Pulmonary artery endothelial cell (primary cell): ENCODE data around the gene FOS. TPM values are rescaled to one million over a fixed set of nuclear protein-coding genes. Genes with fewer than 3 reads are reported as not detected.
"Not testable (repeated sequence)": the region's sequence is repeated elsewhere in the genome, so short reads cannot be mapped to it uniquely, and the experiment has no call there.

Source experiments
- DNase-seq: peaks from one replicate; pipeline ENCODE4 v3.0.0-alpha.2; 2011; ENCODE audit warnings: low read depth, low spot score
- total RNA-seq: library from RNA; depleted of rRNA; stranded (reverse); fragments of >200 nt; gene quantifications from 2 replicates; pipeline ENCODE4 v1.2.3, GENCODE V29; 2014

The FOS gene
- total RNA-seq, 1 donor from 2014 or later = 3.0 TPM

DNA sequence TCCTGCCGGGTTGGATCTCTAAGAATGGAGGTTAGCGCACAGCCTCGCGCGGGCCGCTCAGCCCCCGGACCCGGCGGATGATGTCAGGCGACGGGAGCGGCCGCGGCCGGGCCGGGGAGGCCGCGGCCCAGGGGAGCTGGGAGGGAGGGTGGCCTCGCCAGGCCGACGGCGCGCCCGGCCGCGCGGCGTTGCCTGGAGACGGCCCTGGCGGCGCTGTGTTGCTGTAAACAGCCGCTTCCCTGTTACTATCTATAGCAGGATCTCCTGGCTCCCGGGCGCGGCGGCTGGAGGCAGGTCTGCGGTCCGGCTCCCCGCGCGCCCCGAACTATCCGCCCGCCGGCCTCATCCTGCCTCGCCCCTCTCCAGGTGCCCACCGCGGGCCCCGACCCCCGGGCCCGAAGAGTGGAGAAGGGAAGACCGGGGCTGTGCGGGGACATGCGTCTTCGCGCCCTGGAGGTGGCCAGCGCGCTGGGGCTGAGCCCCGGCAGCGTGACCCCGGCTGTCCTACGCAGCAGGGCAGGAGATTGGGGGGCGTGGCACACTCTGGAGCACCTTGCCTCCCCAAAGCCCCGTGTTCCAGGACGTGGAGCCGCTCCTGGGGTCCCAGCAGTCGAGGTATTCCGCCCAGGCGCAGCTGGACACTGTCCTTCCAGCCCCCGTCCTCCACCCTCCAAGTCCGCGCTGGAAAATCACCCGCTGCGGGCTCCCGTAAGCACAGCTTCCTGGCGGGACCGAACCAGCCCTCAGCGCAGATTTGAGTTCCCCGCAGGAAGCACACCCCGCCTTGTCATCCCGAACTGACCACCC is 1.4 kb upstream of the FOS start:
- peak; percentile 79 for DNase-seq

DNA sequence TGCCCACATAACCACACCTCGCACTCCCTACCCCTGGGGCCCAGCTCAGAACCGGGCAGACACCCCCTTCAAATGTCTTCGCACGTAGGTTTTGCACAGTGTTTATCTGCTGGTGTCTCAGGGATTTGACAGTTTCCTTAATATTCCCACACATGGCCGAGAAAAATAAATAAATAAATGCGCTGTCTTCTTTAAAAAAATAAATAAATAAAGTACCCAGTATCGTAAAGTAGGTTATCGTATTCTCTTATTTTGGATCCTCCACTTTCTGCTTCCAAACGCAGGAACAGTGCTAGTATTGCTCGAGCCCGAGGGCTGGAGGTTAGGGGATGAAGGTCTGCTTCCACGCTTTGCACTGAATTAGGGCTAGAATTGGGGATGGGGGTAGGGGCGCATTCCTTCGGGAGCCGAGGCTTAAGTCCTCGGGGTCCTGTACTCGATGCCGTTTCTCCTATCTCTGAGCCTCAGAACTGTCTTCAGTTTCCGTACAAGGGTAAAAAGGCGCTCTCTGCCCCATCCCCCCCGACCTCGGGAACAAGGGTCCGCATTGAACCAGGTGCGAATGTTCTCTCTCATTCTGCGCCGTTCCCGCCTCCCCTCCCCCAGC is 710 bp upstream of the FOS start:
- no peak for DNase-seq

DNA sequence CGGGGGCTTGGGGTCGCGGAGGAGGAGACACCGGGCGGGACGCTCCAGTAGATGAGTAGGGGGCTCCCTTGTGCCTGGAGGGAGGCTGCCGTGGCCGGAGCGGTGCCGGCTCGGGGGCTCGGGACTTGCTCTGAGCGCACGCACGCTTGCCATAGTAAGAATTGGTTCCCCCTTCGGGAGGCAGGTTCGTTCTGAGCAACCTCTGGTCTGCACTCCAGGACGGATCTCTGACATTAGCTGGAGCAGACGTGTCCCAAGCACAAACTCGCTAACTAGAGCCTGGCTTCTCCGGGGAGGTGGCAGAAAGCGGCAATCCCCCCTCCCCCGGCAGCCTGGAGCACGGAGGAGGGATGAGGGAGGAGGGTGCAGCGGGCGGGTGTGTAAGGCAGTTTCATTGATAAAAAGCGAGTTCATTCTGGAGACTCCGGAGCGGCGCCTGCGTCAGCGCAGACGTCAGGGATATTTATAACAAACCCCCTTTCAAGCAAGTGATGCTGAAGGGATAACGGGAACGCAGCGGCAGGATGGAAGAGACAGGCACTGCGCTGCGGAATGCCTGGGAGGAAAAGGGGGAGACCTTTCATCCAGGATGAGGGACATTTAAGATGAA is 630 bp downstream of the FOS start:
- no peak for DNase-seq

GRCh38 chr14:75279763-75280290 is 1.2 kb downstream of the FOS start:
- no peak for DNase-seq

DNA sequence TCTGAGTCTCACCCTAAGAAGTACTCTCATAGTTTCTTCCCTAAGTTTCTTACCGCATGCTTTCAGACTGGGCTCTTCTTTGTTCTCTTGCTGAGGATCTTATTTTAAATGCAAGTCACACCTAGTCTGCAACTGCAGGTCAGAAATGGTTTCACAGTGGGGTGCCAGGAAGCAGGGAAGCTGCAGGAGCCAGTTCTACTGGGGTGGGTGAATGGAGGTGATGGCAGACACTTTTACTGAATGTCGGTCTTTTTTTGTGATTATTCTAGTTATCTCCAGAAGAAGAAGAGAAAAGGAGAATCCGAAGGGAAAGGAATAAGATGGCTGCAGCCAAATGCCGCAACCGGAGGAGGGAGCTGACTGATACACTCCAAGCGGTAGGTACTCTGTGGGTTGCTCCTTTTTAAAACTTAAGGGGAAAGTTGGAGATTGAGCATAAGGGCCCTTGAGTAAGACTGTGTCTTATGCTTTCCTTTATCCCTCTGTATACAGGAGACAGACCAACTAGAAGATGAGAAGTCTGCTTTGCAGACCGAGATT is 1.7 kb downstream of the FOS start:
- no peak for DNase-seq

GRCh38 chr14:75280831-75281653 is 2.4 kb downstream of the FOS start:
- DNase-seq = no peak

DNA sequence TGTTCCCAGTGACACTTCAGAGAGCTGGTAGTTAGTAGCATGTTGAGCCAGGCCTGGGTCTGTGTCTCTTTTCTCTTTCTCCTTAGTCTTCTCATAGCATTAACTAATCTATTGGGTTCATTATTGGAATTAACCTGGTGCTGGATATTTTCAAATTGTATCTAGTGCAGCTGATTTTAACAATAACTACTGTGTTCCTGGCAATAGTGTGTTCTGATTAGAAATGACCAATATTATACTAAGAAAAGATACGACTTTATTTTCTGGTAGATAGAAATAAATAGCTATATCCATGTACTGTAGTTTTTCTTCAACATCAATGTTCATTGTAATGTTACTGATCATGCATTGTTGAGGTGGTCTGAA is 3.0 kb downstream of the FOS start:
- no peak for DNase-seq

DNA sequence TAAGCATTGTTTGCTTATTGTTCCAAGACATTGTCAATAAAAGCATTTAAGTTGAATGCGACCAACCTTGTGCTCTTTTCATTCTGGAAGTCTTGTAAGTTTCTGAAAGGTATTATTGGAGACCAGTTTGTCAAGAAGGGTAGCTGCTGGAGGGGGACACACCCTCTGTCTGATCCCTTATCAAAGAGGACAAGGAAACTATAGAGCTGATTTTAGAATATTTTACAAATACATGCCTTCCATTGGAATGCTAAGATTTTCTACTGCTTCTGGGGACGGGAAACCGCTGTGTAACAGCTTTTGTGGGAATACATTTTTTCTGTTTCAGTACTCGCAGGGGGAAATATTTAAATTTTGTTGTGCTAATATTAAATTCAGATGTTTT is 3.5 kb downstream of the FOS start:
- DNase-seq = no peak

DNA sequence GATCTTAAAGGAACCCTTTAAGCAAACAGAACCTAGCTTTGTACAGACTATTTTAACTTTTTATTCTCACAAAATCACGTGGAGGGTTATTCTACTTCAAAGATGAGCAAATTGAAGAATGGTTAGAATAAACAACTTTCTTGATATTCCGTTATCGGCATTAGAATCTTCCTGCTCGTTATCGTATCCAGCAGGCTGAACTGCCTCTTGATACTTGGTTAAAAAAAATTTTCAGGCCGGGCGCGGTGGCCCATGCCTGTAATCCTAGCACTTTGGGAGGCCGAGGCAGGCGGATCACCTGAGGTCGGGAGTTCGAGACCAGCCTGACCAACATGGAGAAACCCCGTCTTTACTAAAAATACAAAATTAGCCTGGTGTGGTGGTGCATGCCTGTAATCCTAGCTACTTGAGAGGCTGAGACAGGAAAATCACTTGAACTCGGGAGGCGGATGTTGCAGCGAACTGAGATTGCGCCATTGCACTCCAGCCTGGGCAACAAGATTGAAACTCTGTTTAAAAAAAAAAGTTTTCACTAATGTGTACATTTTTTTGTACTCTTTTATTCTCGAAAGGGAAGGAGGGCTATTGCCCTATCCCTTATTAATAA is 4.0 kb downstream of the FOS start:
- not testable (repeated sequence) for DNase-seq

DNA sequence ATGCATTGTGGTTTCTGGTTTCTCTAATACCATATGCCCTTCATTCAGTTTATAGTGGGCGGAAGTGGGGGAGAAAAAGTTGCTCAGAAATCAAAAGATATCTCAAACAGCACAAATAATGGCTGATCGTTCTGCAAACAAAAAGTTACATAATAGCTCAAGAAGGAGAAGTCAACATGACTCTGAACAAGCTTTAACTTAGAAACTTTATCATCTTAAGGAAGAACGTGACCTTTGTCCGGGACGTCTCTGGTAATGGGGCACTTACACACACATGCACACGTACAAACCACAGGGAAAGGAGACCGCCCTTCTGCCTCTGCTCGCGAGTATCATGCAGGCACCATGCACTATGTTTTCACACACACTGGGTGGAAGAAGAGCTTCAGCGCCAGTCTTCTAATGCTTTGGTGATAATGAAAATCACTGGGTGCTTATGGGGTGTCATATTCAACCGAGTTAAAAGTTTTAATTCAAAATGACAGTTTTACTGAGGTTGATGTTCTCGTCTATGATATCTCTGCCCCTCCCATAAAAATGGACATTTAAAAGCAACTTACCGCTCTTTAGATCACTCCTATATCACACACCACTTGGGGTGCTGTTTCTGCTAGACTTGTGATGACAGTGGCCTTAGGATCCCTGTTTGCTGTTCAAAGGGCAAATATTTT is 4.7 kb downstream of the FOS start:
- DNase-seq = no peak

GRCh38 chr14:75283833-75284563 is 5.4 kb downstream of the FOS start:
- no peak for DNase-seq

- no peak for DNase-seq
Observed at GRCh38 chr14:75285331-75285730, 6.7 kb downstream of the FOS start.

DNA sequence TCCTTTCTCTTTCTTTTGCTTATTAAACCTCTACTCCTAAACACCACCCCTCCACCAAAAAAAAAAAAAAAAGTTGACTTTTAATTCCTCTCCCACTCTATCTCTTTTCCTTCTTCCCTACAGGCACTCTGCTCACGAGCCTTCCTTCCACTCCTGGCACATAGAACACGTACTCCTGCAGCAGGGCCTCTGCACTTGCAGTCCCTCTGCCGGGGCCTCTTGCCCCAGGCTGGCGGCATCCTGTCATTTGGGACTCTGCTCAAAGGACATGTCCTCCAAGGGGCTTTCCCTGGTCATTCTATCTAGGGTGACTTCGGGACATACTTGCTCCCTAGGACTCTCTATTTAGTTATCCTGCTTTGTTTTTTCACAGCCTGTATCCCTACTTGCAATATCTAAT is 7.7 kb downstream of the FOS start:
- DNase-seq = no peak

DNA sequence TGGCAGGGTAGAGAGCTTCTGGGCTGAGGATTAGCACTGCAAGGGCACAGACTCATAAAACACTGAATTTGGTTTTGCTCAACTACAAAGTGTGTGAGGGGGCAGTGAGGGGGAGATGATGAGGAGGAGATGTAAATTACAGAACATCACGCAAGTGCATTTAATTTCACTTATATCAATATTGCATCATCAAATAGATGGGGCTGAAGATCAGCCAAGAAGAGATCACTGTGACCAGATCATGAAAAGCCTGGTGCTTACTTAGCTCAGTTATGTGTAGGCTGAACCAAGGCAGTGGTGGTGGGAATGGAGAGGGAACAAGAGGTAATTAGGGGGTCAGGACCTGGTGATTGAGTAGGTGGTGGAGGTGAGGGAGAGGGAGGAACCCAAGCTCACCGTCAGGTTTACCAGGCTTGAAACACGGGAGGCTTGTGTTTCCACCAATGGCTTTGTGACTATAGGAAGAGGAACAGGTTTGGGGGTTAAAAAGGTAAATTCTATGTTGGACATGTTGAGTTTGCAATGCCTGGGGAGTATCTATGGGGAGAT is 11.3 kb downstream of the FOS start:
- no peak for DNase-seq

GRCh38 chr14:75290851-75291250 is 12.2 kb downstream of the FOS start:
- DNase-seq = no peak

GRCh38 chr14:75291331-75291730 is 12.7 kb downstream of the FOS start:
- no peak for DNase-seq

- no peak for DNase-seq
Observed at GRCh38 chr14:75292101-75292563, 13.5 kb downstream of the FOS start.

GRCh38 chr14:75292886-75293285 is 14.3 kb downstream of the FOS start:
- no peak for DNase-seq

DNA sequence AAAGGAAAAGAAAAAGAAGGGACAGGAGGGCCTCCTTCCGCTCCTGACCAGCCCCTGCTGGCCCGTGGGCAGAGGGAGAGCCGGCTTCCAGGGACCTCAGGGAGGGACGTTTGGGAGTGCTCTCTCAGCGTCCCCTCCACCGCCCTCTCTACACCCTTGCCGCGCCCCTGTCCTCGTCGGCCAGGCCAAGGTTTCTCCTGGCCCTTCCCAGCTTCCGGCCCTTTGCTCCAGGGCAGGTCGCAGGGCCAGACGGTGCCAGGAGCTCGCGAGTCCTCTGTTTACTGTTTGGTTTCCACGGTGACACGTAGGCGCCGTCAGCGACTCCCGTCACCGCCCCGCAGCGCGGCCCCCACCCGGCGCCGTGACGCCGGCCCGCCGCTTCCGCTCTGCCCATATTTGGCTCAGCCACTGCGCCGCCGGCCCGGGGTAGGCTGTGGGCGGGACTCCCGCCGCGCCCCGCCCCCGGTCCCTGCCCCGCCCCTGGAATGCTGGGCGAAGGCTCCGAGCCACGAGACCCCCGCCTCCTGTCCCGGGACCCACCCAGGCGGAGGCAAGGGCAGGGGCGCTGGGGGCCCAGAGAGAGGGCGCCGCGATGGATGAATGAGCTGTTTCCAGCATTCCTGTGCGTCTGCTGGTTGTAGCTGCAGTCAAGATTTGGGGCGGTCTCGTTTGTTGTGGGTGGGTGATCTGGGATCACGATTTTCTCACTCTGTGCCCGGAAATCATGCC is 15.5 kb downstream of the FOS start:
- peak; percentile 90 for DNase-seq
